Right atrium auricular region (tissue), 2 donors: ENCODE data around the gene NDUFB7. TPM values are rescaled to one million over a fixed set of nuclear protein-coding genes. Genes with fewer than 3 reads are reported as not detected.
"Not testable (repeated sequence)": the region's sequence is repeated elsewhere in the genome, so short reads cannot be mapped to it uniquely, and the experiment has no call there.

Source experiments
- DNase-seq: peaks from one replicate; pipeline ENCODE4 v3.0.0-alpha.2; 2019; ENCODE audit warnings: low spot score
- H3K27ac ChIP-seq, 2 donors: fragments of 200-600 bp; sonication (generic); 1 replicate in 1 of 2; 2 replicates in 1 of 2; pipeline ENCODE4 v1.5.1; 2016 to 2019
- H3K27me3 ChIP-seq, 2 donors: fragments of 200-600 bp; sonication (generic); one replicate each; pipeline versions ENCODE4 v1.5.1 to v1.6.0; 2017 to 2019
- H3K36me3 ChIP-seq: fragments of 200-600 bp; sonication (generic); one replicate; pipeline ENCODE4 v1.5.1; 2016
- H3K4me1 ChIP-seq, 2 donors: fragments of 200-600 bp; sonication (generic); one replicate each; pipeline versions ENCODE4 v1.5.1 to v1.6.0; 2017 to 2019
- H3K4me3 ChIP-seq, 2 donors: fragments of 200-600 bp; sonication (generic); 1 replicate in 1 of 2; 2 replicates in 1 of 2; pipeline ENCODE4 v1.5.1; 2017 to 2019; ENCODE audit warnings: mild to moderate bottlenecking in 1 of 2, moderate library complexity in 1 of 2
- H3K9me3 ChIP-seq, 2 donors: fragments of 200-600 bp; sonication (generic); one replicate each; pipeline ENCODE4 v1.5.1; 2019
- CTCF ChIP-seq, 2 donors: fragments of 200-600 bp; sonication (generic); IDR thresholded peaks; one replicate each; pipeline ENCODE4 v1.5.1; 2019; ENCODE audit warnings: antibody characterized with exemption in 2 of 2
- total RNA-seq, 2 donors: library from RNA; depleted of rRNA; stranded (reverse); fragments of >200 nt; gene quantifications; one replicate each; pipeline ENCODE4 v1.1.0, GENCODE V29; 2016

Gene NDUFB7
- total RNA-seq, 2 donors from 2014 or later = 593 to 729 TPM

- Histone ChIP-seq H3K9me3 (no peaks in the 10 kb centered on the region), H3K27me3 (no peaks in the 10 kb centered on the region), H3K4me3 (no peak overlapping the region), H3K36me3 (no peaks in the 10 kb centered on the region), H3K27ac (no peak overlapping the region), H3K4me1 (peaks cover 0 to 25% of the 10 kb centered on the region in 2 donors)
- no peak for TF ChIP-seq CTCF (IDR thresholded peaks at IDR 0.05)
- no peak for DNase-seq
Measured at GRCh38 chr19:14544977-14545715, 26.7 kb downstream of the NDUFB7 start.

- Histone ChIP-seq H3K27ac (no peak overlapping the region), H3K4me3 (no peak overlapping the region), H3K36me3 (no peaks in the 10 kb centered on the region), H3K4me1 (peaks cover 0 to 25% of the 10 kb centered on the region in 2 donors), H3K9me3 (no peaks in the 10 kb centered on the region), H3K27me3 (no peaks in the 10 kb centered on the region)
- no peak for TF ChIP-seq CTCF (IDR thresholded peaks at IDR 0.05)
- DNase-seq = no peak
Measured at GRCh38 chr19:14544047-14544446, 27.8 kb downstream of the NDUFB7 start.

- Histone ChIP-seq H3K4me3 (no peak overlapping the region), H3K9me3 (no peaks in the 10 kb centered on the region), H3K36me3 (no peaks in the 10 kb centered on the region), H3K27me3 (no peaks in the 10 kb centered on the region), H3K27ac (peak overlapping the region in 1 of 2 donors; percentile 10), H3K4me1 (peaks cover 0 to 28% of the 10 kb centered on the region in 2 donors)
- TF ChIP-seq CTCF (IDR thresholded peaks at IDR 0.05) = no peak
- DNase-seq = no peak
Measured at GRCh38 chr19:14542711-14543328, 29.0 kb downstream of the NDUFB7 start.

- not testable (repeated sequence) for DNase-seq, H3K36me3 ChIP-seq, H3K4me3 ChIP-seq, H3K27me3 ChIP-seq, H3K27ac ChIP-seq, H3K9me3 ChIP-seq
- H3K4me1 ChIP-seq = peaks cover 0 to 35% of the 10 kb centered on the region in 2 donors
Measured at GRCh38 chr19:14541979-14542378, 29.9 kb downstream of the NDUFB7 start.

GRCh38 chr19:14540741-14541525 lies 30.9 kb downstream of the NDUFB7 start:
- TF ChIP-seq CTCF (IDR thresholded peaks at IDR 0.05) = no peak
- DNase-seq = no peak
- Histone ChIP-seq H3K4me1 (peaks cover 0 to 35% of the 10 kb centered on the region in 2 donors), H3K9me3 (no peaks in the 10 kb centered on the region), H3K27me3 (no peaks in the 10 kb centered on the region), H3K4me3 (no peak overlapping the region), H3K27ac (no peak overlapping the region), H3K36me3 (no peaks in the 10 kb centered on the region)
